ENCODE measurements around the gene CDC25A. TPM values are rescaled to one million over a fixed set of nuclear protein-coding genes. Genes with fewer than 3 reads are reported as not detected.
A peak's percentile ranks its signal among the peaks of the same experiment; 100 is the strongest.

CDC25A gene
- total and polyA plus RNA-seq, 2 experiments from 2014 or later, result 17.7 to 126 TPM

GRCh38 chr3:48196611-48197010 lies 8.4 kb upstream of the CDC25A start:
- Mint-ChIP-seq H3K36me3 (ENCODE audit: low read depth) (no peaks in the 10 kb centered on the region; the same call in 2 of the 3 replicates), H3K4me3 (no peak overlapping the region), H3K4me1 (peaks cover 11% of the 10 kb centered on the region; the same call in 2 of the 3 replicates), H3K27me3 (ENCODE audit: insufficient read depth, low read depth, poor library complexity) (peaks cover 9% of the 10 kb centered on the region), H3K27ac (no peak overlapping the region), H3K9me3 (no peaks in the 10 kb centered on the region)
- peaks cover 9% of the 10 kb centered on the region; the same call in 1 of the 2 replicates for H3K4me1 ChIP-seq (ENCODE audit: insufficient read depth)
- DNase-seq (ENCODE audit: low spot score), result no peak
- H3K27me3 ChIP-seq (ENCODE audit: insufficient read depth), result no peaks in the 10 kb centered on the region
- H3K27ac ChIP-seq (ENCODE audit: low read depth), result no peak overlapping the region
- H3K9me2 ChIP-seq (ENCODE audit: insufficient read depth), result no peaks in the 10 kb centered on the region
- no peaks in the 10 kb centered on the region for H3K79me2 ChIP-seq (replicated peaks; ENCODE audit: insufficient read depth)
- no peaks in the 10 kb centered on the region for H3K36me3 ChIP-seq (ENCODE audit: insufficient read depth)
- H3K4me2 ChIP-seq, result no peak overlapping the region
- no peak for ATAC-seq
- TF ChIP-seq STAT1 (IDR thresholded peaks at IDR 0.05; ENCODE audit: unreplicated experiment) (no peak), ZNF331 (CRISPR knock-in tag; IDR thresholded peaks at IDR 0.05; ENCODE audit: low read depth) (no peak), POLR2AphosphoS5 (IDR thresholded peaks at IDR 0.05; ENCODE audit: low read depth) (no peak), JUNB (IDR thresholded peaks at IDR 0.05; ENCODE audit: unreplicated experiment) (no peak), REST (IDR thresholded peaks at IDR 0.05; ENCODE audit: unreplicated experiment) (no peak), ETS1 (IDR thresholded peaks at IDR 0.05) (no peak), CREB1 (CRISPR knock-in tag; IDR thresholded peaks at IDR 0.05; ENCODE audit: low read depth) (no peak), ZNF114 (CRISPR knock-in tag; IDR thresholded peaks at IDR 0.05) (no peak), NANOG (IDR thresholded peaks at IDR 0.05; ENCODE audit: borderline replicate concordance) (no peak), EZH2phosphoT487 (IDR thresholded peaks at IDR 0.05; ENCODE audit: unreplicated experiment) (no peak), EZH2 (IDR thresholded peaks at IDR 0.05; ENCODE audit: low read depth, unreplicated experiment) (no peak)
- TF ChIP-seq, protein P1, sequence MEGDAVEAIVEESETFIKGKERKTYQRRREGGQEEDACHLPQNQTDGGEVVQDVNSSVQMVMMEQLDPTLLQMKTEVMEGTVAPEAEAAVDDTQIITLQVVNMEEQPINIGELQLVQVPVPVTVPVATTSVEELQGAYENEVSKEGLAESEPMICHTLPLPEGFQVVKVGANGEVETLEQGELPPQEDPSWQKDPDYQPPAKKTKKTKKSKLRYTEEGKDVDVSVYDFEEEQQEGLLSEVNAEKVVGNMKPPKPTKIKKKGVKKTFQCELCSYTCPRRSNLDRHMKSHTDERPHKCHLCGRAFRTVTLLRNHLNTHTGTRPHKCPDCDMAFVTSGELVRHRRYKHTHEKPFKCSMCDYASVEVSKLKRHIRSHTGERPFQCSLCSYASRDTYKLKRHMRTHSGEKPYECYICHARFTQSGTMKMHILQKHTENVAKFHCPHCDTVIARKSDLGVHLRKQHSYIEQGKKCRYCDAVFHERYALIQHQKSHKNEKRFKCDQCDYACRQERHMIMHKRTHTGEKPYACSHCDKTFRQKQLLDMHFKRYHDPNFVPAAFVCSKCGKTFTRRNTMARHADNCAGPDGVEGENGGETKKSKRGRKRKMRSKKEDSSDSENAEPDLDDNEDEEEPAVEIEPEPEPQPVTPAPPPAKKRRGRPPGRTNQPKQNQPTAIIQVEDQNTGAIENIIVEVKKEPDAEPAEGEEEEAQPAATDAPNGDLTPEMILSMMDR (conservative IDR thresholded peaks at IDR 0.05; ENCODE audit: low read depth in 2 of 2), result no peak
- TF ChIP-seq, protein P2, sequence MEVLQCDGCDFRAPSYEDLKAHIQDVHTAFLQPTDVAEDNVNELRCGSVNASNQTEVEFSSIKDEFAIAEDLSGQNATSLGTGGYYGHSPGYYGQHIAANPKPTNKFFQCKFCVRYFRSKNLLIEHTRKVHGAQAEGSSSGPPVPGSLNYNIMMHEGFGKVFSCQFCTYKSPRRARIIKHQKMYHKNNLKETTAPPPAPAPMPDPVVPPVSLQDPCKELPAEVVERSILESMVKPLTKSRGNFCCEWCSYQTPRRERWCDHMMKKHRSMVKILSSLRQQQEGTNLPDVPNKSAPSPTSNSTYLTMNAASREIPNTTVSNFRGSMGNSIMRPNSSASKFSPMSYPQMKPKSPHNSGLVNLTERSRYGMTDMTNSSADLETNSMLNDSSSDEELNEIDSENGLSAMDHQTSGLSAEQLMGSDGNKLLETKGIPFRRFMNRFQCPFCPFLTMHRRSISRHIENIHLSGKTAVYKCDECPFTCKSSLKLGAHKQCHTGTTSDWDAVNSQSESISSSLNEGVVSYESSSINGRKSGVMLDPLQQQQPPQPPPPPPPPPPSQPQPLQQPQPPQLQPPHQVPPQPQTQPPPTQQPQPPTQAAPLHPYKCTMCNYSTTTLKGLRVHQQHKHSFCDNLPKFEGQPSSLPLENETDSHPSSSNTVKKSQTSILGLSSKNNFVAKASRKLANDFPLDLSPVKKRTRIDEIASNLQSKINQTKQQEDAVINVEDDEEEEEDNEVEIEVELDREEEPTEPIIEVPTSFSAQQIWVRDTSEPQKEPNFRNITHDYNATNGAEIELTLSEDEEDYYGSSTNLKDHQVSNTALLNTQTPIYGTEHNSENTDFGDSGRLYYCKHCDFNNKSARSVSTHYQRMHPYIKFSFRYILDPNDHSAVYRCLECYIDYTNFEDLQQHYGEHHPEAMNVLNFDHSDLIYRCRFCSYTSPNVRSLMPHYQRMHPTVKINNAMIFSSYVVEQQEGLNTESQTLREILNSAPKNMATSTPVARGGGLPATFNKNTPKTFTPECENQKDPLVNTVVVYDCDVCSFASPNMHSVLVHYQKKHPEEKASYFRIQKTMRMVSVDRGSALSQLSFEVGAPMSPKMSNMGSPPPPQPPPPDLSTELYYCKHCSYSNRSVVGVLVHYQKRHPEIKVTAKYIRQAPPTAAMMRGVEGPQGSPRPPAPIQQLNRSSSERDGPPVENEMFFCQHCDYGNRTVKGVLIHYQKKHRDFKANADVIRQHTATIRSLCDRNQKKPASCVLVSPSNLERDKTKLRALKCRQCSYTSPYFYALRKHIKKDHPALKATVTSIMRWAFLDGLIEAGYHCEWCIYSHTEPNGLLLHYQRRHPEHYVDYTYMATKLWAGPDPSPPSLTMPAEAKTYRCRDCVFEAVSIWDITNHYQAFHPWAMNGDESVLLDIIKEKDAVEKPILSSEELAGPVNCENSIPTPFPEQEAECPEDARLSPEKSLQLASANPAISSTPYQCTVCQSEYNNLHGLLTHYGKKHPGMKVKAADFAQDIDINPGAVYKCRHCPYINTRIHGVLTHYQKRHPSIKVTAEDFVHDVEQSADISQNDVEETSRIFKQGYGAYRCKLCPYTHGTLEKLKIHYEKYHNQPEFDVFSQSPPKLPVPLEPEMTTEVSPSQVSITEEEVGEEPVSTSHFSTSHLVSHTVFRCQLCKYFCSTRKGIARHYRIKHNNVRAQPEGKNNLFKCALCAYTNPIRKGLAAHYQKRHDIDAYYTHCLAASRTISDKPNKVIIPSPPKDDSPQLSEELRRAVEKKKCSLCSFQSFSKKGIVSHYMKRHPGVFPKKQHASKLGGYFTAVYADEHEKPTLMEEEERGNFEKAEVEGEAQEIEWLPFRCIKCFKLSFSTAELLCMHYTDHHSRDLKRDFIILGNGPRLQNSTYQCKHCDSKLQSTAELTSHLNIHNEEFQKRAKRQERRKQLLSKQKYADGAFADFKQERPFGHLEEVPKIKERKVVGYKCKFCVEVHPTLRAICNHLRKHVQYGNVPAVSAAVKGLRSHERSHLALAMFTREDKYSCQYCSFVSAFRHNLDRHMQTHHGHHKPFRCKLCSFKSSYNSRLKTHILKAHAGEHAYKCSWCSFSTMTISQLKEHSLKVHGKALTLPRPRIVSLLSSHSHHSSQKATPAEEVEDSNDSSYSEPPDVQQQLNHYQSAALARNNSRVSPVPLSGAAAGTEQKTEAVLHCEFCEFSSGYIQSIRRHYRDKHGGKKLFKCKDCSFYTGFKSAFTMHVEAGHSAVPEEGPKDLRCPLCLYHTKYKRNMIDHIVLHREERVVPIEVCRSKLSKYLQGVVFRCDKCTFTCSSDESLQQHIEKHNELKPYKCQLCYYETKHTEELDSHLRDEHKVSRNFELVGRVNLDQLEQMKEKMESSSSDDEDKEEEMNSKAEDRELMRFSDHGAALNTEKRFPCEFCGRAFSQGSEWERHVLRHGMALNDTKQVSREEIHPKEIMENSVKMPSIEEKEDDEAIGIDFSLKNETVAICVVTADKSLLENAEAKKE (CRISPR knock-in tag; IDR thresholded peaks at IDR 0.05), result no peak
- H2AFZ ChIP-seq, result peak overlapping the region; percentile 74; the same call in 1 of the 2 replicates
- no peaks in the 10 kb centered on the region for H4K20me1 ChIP-seq (replicated peaks; ENCODE audit: insufficient read depth)
- H3F3A ChIP-seq (replicated peaks; ENCODE audit: low read depth), result no peaks in the 10 kb centered on the region; the same call in 1 of the 2 replicates
- no peak overlapping the region for H3K4me3 ChIP-seq

All from GM23338 (cell line).